H9 (cell line): Measurements from ENCODE around the gene TENT5A. TPM values are rescaled to one million over a fixed set of nuclear protein-coding genes. Genes with fewer than 3 reads are reported as not detected.

ENCODE experiments used
- DNase-seq: peaks from one replicate; pipeline ENCODE4 v3.0.0-alpha.2; 2017
- H2AFZ ChIP-seq: one replicate; pipeline ENCODE4 v1.6.1; 2013; ENCODE audit warnings: mild to moderate bottlenecking, low read length, control low read depth, moderate library complexity
- H2AK5ac ChIP-seq: 2 replicates; pipeline ENCODE4 v1.6.1; 2013; ENCODE audit warnings: low read length, control low read depth, mixed read lengths; ENCODE audit not compliant: insufficient read length
- H2BK120ac ChIP-seq: one replicate; pipeline ENCODE4 v1.6.1; 2013; ENCODE audit warnings: low read depth, mild to moderate bottlenecking, low read length, control low read depth, inconsistent platforms; ENCODE audit not compliant: poor library complexity, severe bottlenecking
- H2BK12ac ChIP-seq: 2 replicates; pipeline ENCODE4 v1.6.1; 2013; ENCODE audit warnings: low read length, control low read depth, mixed read lengths, low read depth; ENCODE audit not compliant: insufficient read length
- H2BK15ac ChIP-seq: 2 replicates; pipeline ENCODE4 v1.6.1; 2013; ENCODE audit warnings: low read depth, low read length, control low read depth
- H2BK20ac ChIP-seq: one replicate; pipeline ENCODE4 v1.6.1; 2013; ENCODE audit warnings: low read depth, mild to moderate bottlenecking, low read length, control low read depth, inconsistent platforms; ENCODE audit not compliant: poor library complexity, severe bottlenecking
- H2BK5ac ChIP-seq: 2 replicates; pipeline ENCODE4 v1.6.1; 2013; ENCODE audit warnings: low read length, control low read depth, mixed read lengths; ENCODE audit not compliant: insufficient read length
- H3K14ac ChIP-seq: 2 replicates; pipeline ENCODE4 v1.6.1; 2013; ENCODE audit warnings: low read length, control low read depth; ENCODE audit not compliant: insufficient read depth
- H3K18ac ChIP-seq: 2 replicates; pipeline ENCODE4 v1.6.1; 2013; ENCODE audit warnings: low read depth, mild to moderate bottlenecking, mixed read lengths, low read length, control low read depth; ENCODE audit not compliant: insufficient read length
- H3K23ac ChIP-seq: 2 replicates; pipeline ENCODE4 v1.6.1; 2013; ENCODE audit warnings: low read length, control low read depth, mixed read lengths, low read depth; ENCODE audit not compliant: insufficient read length
- H3K23me2 ChIP-seq: 2 replicates; pipeline ENCODE4 v1.6.1; 2013; ENCODE audit warnings: low read depth, mild to moderate bottlenecking, mixed read lengths, low read length, control low read depth; ENCODE audit not compliant: insufficient read length, poor library complexity, severe bottlenecking
- H3K27ac ChIP-seq: 2 replicates; pipeline ENCODE4 v1.5.1; 2013; ENCODE audit warnings: low read length, control low read depth, mixed read lengths, low read depth; ENCODE audit not compliant: insufficient read length
- H3K27me3 ChIP-seq: 2 replicates; pipeline ENCODE4 v1.6.1; 2013; ENCODE audit warnings: low read length, control low read depth, inconsistent platforms; ENCODE audit not compliant: insufficient read depth
- H3K4ac ChIP-seq: 2 replicates; pipeline ENCODE4 v1.6.1; 2013; ENCODE audit warnings: low read depth, mild to moderate bottlenecking, control low read depth, inconsistent platforms, low read length, moderate library complexity
- H3K4me1 ChIP-seq: 2 replicates; pipeline ENCODE4 v1.6.1; 2013; ENCODE audit warnings: low read length, control low read depth, inconsistent platforms; ENCODE audit not compliant: insufficient read depth
- H3K4me2 ChIP-seq: 2 replicates; pipeline ENCODE4 v1.6.1; 2013; ENCODE audit warnings: low read length, control low read depth, mixed read lengths; ENCODE audit not compliant: insufficient read length, insufficient read depth
- H3K56ac ChIP-seq: 2 replicates; pipeline ENCODE4 v1.6.1; 2013; ENCODE audit warnings: low read depth, mild to moderate bottlenecking, mixed read lengths, low read length, control low read depth; ENCODE audit not compliant: insufficient read length
- H3K79me1 ChIP-seq: 2 replicates; pipeline ENCODE4 v1.6.1; 2013; ENCODE audit warnings: low read depth, mild to moderate bottlenecking, moderate library complexity, low read length, control low read depth, inconsistent platforms; ENCODE audit not compliant: insufficient read depth, poor library complexity, severe bottlenecking
- H3K79me2 ChIP-seq: 2 replicates; pipeline ENCODE4 v1.6.1; 2013; ENCODE audit warnings: low read length, control low read depth, inconsistent platforms; ENCODE audit not compliant: insufficient read depth
- H3K9ac ChIP-seq: 2 replicates; pipeline ENCODE4 v1.6.1; 2013; ENCODE audit warnings: low read length, control low read depth, mixed read lengths; ENCODE audit not compliant: insufficient read length; ENCODE audit errors: extremely low read depth
- H3K9me3 ChIP-seq: one replicate; pipeline ENCODE4 v1.6.1; 2013; ENCODE audit warnings: low read depth, low read length, inconsistent platforms; ENCODE audit not compliant: control insufficient read depth
- H3T11ph ChIP-seq: one replicate; pipeline ENCODE4 v1.6.1; 2013; ENCODE audit warnings: mild to moderate bottlenecking, low read length, control low read depth, inconsistent platforms
- H4K20me1 ChIP-seq: one replicate; pipeline ENCODE4 v1.6.1; 2013; ENCODE audit not compliant: control insufficient read depth, insufficient read length, insufficient read depth
- H4K5ac ChIP-seq: 2 replicates; pipeline ENCODE4 v1.6.1; 2013; ENCODE audit warnings: low read depth, mild to moderate bottlenecking, mixed read lengths, low read length, control low read depth; ENCODE audit not compliant: insufficient read length
- H4K8ac ChIP-seq: replicated peaks from 2 replicates; pipeline ENCODE4 v1.6.1; 2013; ENCODE audit warnings: low read length, control low read depth, mixed read lengths, low read depth; ENCODE audit not compliant: insufficient read length
- H4K91ac ChIP-seq: 2 replicates; pipeline ENCODE4 v1.6.1; 2013; ENCODE audit warnings: low read depth, mild to moderate bottlenecking, moderate library complexity, mixed read lengths, low read length, control low read depth; ENCODE audit not compliant: insufficient read length
- H3K27ac Mint-ChIP-seq, 3 experiments: 2 replicates in 2 of 3; 3 replicates in 1 of 3; pipeline ENCODE4 v1.8.0; 2020 to 2021; ENCODE audit warnings: mixed read lengths in 3 of 3, mild to moderate bottlenecking in 1 of 3, moderate library complexity in 1 of 3
- H3K27me3 Mint-ChIP-seq: 2 replicates; pipeline ENCODE4 v1.8.0; 2021; ENCODE audit warnings: low read depth, mild to moderate bottlenecking, moderate library complexity, mixed read lengths
- H3K36me3 Mint-ChIP-seq, 3 experiments: 2 replicates in 2 of 3; 3 replicates in 1 of 3; pipeline ENCODE4 v1.8.0; 2020 to 2021; ENCODE audit warnings: low read depth in 3 of 3, mixed read lengths in 3 of 3; ENCODE audit not compliant: insufficient read depth in 1 of 3
- H3K4me1 Mint-ChIP-seq, 2 experiments: 2 replicates each; pipeline ENCODE4 v1.8.0; 2020; ENCODE audit warnings: mixed read lengths in 2 of 2
- H3K4me3 Mint-ChIP-seq, 2 experiments: 2 replicates in 1 of 2; 3 replicates in 1 of 2; pipeline ENCODE4 v1.8.0; 2020 to 2021; ENCODE audit warnings: mild to moderate bottlenecking in 2 of 2, mixed read lengths in 2 of 2, moderate library complexity in 1 of 2
- H3K9me3 Mint-ChIP-seq, 2 experiments: 2 replicates in 1 of 2; 3 replicates in 1 of 2; pipeline ENCODE4 v1.8.0; 2020; ENCODE audit warnings: mild to moderate bottlenecking in 2 of 2, mixed read lengths in 2 of 2, moderate library complexity in 1 of 2
- WGBS: extraction: QIAGEN DNeasy Blood & Tissue Kit; methylation state at CpG from one replicate; pipeline ENCODE4 v1.1.7; 2013; ENCODE audit warnings: missing lambda C conversion rate, low lambda C conversion rate, mixed read lengths; ENCODE audit not compliant: insufficient read length; ENCODE audit errors: extremely low coverage; 5-methylcytosine and 5-hydroxymethylcytosine counted together
- total RNA-seq: library from RNA; stranded (reverse); gene quantifications from 2 replicates; pipeline ENCODE4 v1.2.1, GENCODE V29; 2021
- TF ChIP-seq, protein P1 (sequence below): fragments of 200-600 bp; sonication (generic); conservative IDR thresholded peaks from 3 replicates; pipeline ENCODE4 v1.8.0; 2021; ENCODE audit warnings: antibody characterized with exemption, mild to moderate bottlenecking

The TENT5A gene
- total RNA-seq, 1 experiment from 2014 or later, result 1.4 TPM

DNA sequence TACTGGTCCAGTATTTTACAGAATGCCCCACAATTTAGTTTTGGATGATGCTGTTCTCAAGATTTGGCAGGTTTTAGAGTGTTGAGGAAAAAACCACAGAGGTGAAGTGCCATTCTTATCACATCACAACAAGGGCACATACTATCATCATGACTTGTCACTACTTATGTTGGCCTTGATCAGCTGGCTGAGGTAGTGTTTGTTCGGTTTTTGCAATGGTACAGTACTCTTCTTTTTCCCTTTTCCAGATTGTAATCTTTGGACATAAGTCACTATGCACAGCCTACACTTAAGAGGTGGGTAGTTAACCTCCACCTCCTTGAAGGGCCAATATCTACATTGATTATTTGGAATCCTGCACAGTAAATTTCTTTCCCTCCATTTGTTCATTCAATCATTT, 8.8 kb downstream of the TENT5A start:
- Histone ChIP-seq H2AK5ac (no peak overlapping the region), H3K56ac (no peak overlapping the region), H2BK12ac (no peak overlapping the region), H2AFZ (no peak overlapping the region), H4K91ac (no peak overlapping the region), H3K4ac (no peak overlapping the region), H2BK20ac (no peak overlapping the region), H3K9ac (no peak overlapping the region), H3K18ac (no peak overlapping the region), H3K27ac (no peak overlapping the region), H3K4me1 (no peaks in the 10 kb centered on the region), H3T11ph (no peak overlapping the region), H3K79me2 (no peaks in the 10 kb centered on the region), H2BK5ac (no peak overlapping the region), H4K20me1 (no peaks in the 10 kb centered on the region), H3K23ac (no peak overlapping the region), H3K9me3 (no peaks in the 10 kb centered on the region), H2BK15ac (no peak overlapping the region), H4K8ac (no peak overlapping the region), H4K5ac (no peak overlapping the region), H3K79me1 (no peaks in the 10 kb centered on the region), H3K23me2 (no peaks in the 10 kb centered on the region), H3K14ac (no peak overlapping the region), H2BK120ac (no peak overlapping the region), H3K27me3 (no peaks in the 10 kb centered on the region), H3K4me2 (no peak overlapping the region)
- Mint-ChIP-seq H3K4me1 (peaks cover 7% of the 10 kb centered on the region in 2 experiments), H3K4me3 (no peak overlapping the region), H3K9me3 (no peaks in the 10 kb centered on the region), H3K27me3 (no peaks in the 10 kb centered on the region), H3K36me3 (no peaks in the 10 kb centered on the region; a peak in 1 of 7 replicates), H3K27ac (no peak overlapping the region)
- WGBS, result no CpG with 5 or more reads among the region's 1 CpG
- DNase-seq, result no peak
- TF ChIP-seq, protein P1, sequence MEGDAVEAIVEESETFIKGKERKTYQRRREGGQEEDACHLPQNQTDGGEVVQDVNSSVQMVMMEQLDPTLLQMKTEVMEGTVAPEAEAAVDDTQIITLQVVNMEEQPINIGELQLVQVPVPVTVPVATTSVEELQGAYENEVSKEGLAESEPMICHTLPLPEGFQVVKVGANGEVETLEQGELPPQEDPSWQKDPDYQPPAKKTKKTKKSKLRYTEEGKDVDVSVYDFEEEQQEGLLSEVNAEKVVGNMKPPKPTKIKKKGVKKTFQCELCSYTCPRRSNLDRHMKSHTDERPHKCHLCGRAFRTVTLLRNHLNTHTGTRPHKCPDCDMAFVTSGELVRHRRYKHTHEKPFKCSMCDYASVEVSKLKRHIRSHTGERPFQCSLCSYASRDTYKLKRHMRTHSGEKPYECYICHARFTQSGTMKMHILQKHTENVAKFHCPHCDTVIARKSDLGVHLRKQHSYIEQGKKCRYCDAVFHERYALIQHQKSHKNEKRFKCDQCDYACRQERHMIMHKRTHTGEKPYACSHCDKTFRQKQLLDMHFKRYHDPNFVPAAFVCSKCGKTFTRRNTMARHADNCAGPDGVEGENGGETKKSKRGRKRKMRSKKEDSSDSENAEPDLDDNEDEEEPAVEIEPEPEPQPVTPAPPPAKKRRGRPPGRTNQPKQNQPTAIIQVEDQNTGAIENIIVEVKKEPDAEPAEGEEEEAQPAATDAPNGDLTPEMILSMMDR, result no peak
